G401.6 (cell line): Measurements from ENCODE around the gene SHMT2.
"Not testable (repeated sequence)": the region's sequence is repeated elsewhere in the genome, so short reads cannot be mapped to it uniquely, and the experiment has no call there.

Experiments
- FAIRE-seq: peaks from 2 replicates; lab custom pipeline; 2012; peaks lifted over from hg19 to GRCh38; lab: Jason Lieb, UNC

Gene SHMT2

GRCh38 chr12:57266681-57267080 is 37.2 kb downstream of the SHMT2 start:
- no peak for FAIRE-seq

GRCh38 chr12:57268264-57268663 is 38.8 kb downstream of the SHMT2 start:
- FAIRE-seq, result no peak

GRCh38 chr12:57270966-57271470 is 41.5 kb downstream of the SHMT2 start:
- FAIRE-seq, result no peak

DNA sequence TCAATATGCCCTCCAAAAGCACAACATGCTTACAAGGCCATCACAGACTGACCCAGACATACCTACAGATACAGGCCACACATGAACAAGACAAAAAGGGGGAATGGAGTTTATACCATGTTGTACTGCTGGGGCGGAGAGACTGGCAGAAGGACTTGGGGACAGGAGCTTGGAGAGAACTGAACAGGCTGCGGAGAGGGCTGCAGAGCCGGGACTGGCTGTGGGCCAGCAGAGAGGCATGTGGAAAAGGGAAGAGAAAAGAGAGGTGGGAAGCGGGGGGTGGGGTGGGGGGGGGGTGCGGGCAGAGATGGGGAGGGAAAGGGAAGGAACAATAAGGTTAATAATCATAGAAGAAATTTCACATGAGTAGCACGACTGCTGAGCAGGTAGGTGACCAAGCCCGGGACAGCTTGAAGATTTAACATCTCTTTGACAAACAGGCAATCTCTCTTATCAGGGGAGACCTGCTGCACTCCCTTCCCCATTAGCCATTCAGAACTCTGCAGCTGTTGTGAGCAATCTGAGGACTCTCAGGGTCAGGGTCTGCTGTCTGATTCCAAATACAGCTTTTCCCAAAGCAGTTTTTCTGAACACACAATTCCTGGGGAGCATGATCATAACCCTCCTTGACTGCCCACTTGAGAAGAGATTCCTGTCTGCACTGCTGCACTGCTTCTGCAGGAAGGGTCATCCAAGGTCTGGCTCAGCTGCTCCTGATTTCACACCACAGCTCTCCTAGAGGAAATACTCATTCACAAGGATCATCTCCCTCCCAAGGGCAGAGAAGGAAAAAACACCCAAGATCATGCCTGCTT is 43.0 kb downstream of the SHMT2 start:
- FAIRE-seq, result no peak

GRCh38 chr12:57273516-57273915 is 44.0 kb downstream of the SHMT2 start:
- no peak for FAIRE-seq

DNA sequence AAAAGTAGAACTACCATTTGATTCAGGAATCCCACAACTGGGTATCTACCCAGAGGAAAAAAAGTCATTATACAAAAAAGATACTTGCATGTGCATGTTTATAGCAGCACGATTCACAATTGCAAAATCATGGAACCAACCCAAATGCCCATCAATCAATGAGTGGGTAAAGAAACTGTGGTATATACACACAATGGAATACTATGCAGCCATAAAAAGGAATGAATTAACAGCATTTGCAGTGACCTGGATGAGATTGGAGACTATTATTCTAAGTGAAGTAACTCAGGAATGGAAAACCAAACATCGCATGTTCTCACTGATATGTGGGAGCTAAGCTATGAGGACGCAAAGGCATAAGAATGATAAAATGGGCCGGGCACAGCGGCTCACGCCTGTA is 46.7 kb downstream of the SHMT2 start:
- FAIRE-seq, result not testable (repeated sequence)

- FAIRE-seq, result peak; percentile 42
Observed at GRCh38 chr12:57276935-57277563, 47.5 kb downstream of the SHMT2 start.

DNA sequence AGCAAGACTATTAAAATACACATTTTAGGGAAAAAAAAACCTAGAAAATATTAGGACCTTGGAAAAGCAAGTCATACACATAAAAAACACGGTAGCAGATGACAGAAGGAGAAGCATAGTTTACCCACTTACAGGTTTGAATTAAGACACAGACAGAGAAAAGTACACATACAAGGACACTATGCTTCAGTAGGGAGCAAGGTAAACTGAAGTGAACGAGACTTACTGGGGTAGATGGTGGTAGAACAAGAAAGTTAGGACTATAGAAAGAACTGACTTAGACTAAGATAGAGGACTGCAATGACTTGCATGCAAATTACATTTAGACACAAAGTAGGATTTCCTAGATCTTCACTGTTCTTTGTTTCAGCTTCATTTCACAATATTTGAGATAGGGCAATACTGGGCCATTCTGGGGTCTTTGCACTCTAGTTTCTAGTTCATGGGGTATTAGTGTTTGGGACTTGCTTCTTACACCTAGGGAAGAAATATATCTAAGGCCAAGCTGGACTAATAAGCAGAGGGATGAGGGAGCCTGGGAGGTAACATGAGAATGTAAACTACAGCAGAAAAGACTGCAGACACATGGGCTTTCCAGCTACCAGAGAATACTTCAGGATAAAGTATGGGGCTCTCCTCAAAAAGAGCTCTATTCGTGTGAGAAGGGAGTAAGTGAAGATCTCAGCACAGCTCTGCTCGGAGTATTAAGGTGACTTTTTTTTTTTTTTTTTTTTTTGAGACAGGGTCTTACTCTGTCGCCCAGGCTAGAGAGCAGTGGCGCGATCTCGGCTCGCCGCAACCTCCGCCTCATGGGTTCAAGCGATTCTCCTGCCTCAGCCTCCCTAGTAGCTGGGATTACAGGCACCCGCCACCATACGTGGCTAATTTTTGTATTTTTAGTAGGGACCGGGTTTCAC is 49.2 kb downstream of the SHMT2 start:
- FAIRE-seq, result no peak

DNA sequence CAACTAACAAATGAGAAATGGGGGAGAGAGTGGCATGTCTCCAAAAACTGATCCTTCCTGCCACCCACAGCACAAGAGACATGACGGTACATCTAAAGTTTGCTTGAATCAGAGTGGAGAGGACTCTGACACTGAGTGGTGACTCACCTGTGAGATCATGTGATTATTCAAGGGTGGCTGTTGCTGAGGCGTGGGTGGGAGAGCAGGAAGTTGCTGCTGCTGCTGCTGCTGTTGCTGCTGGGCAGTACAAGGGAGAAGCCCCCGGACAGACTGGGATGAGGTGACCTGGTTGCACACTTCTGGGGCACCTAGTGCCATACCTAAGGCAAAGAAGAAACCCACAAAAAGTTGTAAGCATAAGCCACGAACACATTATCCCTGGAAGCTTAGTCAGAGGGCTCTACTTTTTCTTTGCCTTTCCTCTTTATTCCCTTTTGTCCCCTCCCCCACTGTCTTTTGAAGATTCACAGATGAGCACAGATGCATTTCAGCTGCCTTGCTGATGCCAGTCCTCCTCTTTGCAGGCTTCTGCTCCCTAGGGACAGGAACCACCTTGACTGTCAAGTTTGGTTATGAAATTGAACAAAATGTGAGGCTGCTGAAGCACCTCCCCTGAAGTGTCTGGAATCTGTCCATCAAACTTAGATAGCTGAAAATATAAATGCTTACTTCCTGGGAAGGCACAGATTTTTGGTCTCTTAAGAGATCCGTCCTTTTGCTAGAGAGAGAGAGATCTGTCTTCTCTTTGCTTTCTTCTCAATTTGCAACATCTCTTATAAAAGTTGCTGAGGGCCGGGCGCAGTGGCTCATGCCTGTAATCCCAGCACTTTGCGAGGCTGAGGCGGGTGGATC is 50.9 kb downstream of the SHMT2 start:
- FAIRE-seq, result no peak

- not testable (repeated sequence) for FAIRE-seq
Observed at GRCh38 chr12:57282073-57282472, 52.6 kb downstream of the SHMT2 start.
